Measurements from ENCODE around the gene MPND.

The MPND gene

DNA sequence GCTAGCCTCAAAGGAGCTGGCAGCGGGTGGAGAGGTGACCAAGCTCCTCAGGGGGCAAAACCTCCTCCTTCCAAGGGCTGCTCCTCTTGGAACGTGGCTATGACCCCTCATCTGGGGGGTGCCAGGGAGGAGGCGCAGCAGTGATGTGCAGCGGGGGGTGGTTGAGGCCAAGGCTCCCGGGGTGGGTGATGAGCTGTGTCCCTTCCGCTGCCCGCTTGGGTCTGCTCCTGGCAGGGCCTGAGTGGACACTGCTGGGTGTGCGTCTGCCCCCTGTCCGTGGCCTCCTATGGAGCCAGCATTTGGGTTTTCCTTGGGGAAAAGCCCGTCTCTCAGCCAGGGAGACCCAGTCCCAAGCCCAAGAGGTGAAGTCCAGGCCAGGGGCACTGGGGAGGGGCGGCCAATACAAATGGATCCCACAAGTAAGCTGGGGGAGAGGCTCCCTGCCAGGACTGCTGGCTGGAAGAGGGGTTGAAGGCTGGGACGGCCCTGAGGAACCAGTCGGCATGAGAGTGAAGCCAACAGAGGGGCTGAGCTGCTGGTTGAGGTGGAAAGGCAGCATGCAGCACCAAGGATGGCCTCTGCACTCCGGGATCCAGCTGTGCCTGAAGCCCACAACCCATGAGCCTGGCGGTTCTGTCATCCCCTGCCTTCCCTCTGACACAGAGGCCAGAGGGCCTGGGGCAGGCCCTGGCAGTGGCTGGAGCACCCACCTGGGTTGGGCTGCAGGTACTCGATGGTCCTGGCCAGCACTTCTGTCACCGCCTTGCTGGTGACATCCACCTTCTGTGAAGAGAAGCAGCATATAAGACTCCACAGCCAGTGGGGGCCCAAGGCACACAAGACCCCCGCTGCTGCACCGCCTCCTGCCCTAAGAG, 22.7 kb downstream of the MPND start:
- FAIRE-seq (no peak), DNase-seq (ENCODE audit: low spot score) (no peak)

DNA sequence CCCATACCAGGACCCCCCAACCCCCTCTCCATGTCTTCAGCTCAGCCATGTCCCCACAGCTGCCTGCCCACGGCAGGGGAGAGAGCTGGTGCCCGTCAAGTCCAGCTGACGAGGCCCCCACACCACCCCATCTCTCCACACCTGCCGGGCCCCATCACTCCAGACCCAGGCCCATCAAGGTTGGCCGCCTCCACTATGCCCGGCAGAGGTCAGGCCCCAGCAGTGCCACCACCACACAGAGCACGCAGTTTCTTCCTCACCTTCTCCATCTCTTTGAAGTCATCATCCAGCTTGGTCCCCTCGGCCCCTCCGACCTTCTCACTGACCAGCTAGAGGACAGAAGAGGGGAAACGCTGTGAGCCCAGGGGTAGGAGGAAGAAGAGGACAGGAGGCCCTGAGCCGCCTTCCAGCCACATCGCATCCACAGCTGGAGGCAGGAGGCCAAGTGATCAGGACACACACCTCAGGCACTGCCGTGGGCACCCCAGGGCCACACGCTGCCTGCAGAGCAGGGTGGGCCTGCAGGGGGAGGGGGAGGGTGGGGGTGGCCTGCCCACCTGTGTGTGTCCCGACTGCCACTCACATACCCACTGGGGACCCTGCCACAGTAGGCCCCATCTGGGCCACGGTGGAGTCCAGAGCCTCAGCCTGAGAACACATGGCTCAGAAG, 23.4 kb downstream of the MPND start:
- no peak for DNase-seq (ENCODE audit: low spot score)
- FAIRE-seq = no peak

- DNase-seq (ENCODE audit: low spot score) = no peak
- FAIRE-seq = no peak
These were observed 24.0 kb downstream of the MPND start for GRCh38 chr19:4367336-4367723.

DNA sequence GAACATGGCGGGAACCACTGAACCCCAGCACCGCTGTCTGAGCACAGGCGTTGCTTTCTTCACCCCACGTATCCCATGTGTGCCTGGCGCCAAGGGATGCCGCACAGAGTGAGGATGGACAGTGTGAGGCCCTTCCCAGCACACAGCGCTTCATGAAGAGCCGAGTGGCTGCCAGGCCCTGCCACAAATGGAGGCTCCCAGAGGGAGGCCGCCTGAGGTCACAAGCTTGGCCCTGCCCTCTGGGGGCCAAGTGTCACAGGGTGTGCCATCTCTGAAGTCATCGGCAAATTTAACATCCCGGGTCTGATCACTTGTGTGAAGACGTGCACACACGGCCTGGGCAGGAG, 24.4 kb downstream of the MPND start:
- FAIRE-seq = peak; percentile 13
- DNase-seq (ENCODE audit: low spot score) = no peak

DNA sequence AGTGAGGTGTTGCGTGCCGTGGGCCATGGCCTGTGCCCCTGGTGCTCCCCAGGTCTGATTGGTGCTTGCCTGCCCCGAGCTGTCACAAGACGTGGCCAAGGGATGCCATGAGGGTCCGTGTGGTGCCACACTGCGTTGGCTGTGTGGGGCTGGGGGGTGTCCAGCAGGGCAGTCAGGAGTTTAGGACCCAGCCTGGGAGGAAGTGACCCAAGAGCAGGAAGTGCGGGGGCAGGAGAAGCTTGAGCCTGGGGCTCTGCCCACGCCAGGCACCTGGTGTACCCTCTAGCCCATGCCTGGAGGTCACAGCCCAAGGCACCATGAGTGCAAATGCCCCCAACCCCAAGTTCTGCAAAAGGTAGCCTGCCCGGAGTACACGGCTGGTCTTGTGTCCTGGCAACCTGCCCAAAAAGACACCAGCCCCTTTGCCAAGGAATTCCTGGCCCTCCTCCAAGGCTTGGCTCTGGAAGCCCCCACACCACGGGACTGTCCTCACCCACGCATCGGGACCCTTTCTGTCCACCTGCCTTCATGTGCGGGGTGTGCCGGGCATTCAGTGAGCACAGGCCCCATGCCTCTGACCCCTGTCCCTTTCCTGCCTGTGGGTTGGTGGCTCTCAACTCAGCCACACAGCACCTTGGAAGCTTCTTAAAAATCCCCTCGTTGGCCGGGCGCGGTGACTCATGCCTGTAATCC, 24.9 kb downstream of the MPND start:
- FAIRE-seq (no peak), DNase-seq (ENCODE audit: low spot score) (no peak)

DNA sequence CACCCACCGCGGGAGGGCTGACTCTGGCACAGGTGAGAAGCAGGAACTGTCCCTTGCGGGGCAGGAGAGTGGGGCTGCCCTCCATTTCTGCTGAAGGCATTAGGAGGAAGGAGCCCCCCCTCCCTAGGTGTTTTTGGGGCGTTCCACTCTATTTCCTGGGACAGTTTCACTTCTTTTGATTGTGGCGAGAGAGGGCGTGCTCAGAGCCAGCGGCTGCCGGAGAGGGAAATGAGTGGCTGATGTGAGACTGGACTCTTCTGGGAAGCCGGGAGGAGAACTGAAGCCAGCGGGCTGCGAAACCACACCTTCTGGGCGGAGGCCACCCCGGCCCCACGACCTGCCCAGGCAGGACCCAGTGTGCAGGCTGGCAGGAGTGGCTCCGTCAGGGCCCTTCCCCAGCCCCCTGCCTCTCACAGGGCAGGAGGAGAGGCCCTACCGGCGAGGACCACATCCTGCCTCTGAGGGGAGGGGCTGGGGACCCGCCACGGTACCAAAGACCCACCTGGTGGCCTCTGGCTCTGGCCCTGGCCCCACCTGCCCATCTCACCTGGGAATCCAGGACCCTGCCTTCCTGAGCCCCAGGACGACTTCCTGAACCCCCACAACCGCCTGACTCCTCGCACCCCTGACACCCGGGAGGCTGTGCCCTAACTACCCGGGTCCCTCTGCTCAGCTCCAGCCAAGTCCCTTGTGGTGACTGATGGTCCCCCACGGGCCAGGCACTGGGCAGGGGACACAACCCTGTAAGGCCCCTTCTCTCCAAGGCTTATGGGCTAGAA, 25.9 kb downstream of the MPND start:
- no peak for DNase-seq (ENCODE audit: low spot score)
- no peak for FAIRE-seq

DNA sequence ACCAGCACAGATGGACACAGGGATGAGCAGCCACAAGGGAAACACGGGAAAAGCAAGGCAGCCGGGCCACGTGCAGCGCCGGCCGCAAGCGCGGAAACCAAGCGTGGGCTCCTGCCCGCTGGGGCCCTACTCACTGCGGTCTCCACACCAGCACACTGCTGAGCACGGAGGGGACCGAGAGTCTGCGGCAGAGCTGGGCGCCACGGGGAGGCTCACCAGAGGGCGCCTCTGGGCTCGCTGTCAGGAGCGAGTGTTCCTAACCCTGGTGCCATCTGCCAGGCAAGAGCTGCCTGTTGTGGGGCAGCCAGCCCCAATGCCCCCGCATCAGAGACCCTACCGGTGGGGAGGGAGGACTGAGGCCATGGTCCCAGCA, 26.5 kb downstream of the MPND start:
- FAIRE-seq = no peak
- DNase-seq (ENCODE audit: low spot score) = no peak

DNA sequence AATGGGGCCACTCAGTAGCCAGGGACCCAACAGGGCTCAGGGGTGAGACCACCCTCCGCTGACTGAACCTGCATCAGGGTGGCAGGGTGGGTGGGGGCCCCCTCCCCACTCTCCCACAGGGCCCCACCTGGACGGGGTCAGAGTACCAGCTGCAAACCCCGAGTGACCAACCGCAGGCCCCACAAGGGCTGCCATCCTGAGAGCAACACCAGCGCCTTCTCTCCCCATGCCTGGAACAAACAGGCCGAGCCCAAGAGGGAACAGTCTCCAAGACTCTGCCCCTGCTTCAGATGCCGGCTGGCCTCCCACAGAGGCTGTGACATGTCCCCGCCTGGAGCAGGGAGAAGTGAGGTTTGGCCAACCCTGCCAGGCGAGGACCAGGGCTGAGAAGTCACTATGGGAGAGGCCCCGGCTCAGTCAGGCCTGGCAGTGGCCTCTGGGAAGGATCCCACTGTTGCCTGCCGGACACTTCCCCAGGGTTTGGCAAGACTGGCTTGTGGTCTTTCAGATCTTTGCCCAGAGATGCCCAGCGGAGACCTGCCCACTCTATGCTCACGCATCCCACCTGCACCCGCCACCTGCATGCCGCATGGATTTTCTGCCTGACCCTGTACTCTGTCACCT, 27.2 kb downstream of the MPND start:
- no peak for FAIRE-seq
- DNase-seq (ENCODE audit: low spot score) = no peak

- DNase-seq (ENCODE audit: low spot score) (no peak), FAIRE-seq (no peak)
These were observed 28.1 kb downstream of the MPND start for GRCh38 chr19:4371247-4372164.

GRCh38 chr19:4372165-4373012, 29.0 kb downstream of the MPND start:
- no peak for FAIRE-seq

DNA sequence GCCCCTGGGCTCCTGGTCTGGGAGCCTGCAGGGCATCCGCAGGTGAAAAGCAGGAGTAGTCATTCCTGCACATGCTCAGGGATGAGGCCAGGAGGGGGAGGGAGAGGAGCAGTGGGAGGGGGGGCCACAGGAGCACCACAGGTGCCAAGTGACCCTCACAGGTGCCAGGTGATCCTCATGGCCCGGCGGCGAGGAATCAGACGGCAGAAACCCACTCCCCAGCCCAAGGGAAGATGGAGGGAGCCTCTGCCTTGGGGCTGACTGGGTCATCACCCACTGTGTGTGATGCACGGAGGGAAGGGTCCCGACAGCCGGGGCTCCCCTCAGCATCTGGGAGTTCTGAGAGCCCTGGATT, 29.6 kb downstream of the MPND start:
- no peak for DNase-seq (ENCODE audit: low spot score)
- FAIRE-seq = no peak

More at GRCh38 chr19:4372165-4373012, 29.0 kb downstream of the MPND start:
- DNase-seq (ENCODE audit: low spot score) = no peak

GRCh38 chr19:4373601-4374497, 30.5 kb downstream of the MPND start:
- FAIRE-seq (no peak), DNase-seq (ENCODE audit: low spot score) (no peak)

- DNase-seq (ENCODE audit: low spot score) (peak; percentile 60), FAIRE-seq (no peak)
These were observed 31.3 kb downstream of the MPND start for GRCh38 chr19:4374498-4375163.

DNA sequence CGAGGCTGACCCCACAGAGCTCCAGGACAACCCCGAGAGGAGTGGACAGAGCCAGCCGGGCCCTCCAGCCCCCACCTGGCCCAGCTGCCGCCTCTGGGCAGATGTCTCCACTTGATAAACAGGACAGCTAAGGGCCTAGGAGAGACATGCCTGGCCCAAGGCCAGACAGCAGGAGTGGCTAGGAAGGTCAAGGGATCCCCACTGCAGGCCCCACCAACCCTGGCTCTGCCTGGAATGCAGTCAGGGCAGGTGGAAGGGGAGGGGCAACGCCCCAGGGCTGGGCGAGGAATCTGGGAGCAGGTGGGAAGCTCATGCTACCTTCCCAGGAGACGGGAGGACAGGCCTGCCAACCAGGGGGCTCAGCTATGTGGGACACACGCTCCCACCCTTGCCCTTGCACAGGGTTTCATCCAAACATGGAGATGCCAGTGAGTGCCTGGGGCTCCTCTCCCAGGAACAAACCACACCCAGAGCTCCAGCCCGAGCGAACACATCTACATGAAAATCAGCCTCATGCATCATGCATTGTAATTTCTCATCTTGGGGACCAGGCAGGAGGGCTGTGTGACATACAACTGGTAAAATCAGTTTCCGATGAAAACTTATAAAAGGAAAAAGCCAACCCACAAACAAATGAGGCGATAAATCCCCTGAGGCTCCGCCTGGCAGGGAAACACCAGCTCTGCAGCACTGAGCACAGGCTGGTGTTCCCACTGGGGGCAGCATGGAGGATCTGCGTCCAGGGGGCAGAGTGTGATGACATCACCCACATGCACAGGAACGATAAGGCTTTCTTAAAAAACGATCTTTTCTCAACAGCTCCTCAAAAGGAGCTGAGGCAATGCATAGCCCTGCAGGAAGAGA, 32.0 kb downstream of the MPND start:
- FAIRE-seq (no peak), DNase-seq (ENCODE audit: low spot score) (no peak)

DNA sequence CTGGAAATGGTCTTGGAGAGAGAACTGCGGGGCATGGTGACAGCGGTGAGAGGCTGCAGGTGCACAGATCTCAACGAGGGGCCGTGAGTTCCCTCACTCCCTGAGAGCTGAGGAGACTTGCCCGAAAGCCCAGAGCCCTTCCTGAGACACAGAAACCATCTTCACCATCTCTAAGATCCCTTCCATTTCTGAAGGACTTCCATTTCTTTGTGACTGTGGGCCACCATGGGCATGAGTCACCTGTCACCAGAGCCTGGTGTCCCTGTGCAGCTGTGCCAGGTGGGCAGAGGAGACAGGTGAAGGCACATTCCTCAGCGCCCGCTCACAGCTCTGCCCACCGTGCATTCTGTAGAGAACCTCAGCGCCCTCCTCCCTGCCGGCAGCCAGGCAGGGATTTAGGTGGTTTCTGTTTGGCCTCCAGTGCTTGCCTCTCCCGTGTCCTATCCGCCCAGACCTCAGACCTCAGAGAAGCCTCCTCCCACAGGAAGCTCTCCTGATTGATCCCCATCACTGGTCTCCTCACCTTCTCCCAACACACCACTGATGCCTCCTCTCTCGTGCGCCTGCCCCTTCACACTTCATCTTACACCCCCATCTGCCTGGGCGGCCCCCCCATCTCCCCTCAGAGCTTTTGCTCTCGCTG, 32.8 kb downstream of the MPND start:
- DNase-seq (ENCODE audit: low spot score) (no peak), FAIRE-seq (no peak)

- DNase-seq (ENCODE audit: low spot score) = no peak
- no peak for FAIRE-seq
These were observed 33.3 kb downstream of the MPND start for GRCh38 chr19:4376671-4376990.
